Stomach (tissue), 4 donors: Measurements from ENCODE around the gene MOB4.

ENCODE experiments used
- POLR2A ChIP-seq, 4 donors: fragments of 450-650 bp; IDR thresholded peaks; one replicate each; pipeline ENCODE4 v1.6.1; 2016; ENCODE audit warnings: antibody characterized with exemption in 4 of 4, control low read depth in 2 of 4, mild to moderate bottlenecking in 1 of 4, moderate library complexity in 1 of 4
- POLR2AphosphoS5 ChIP-seq, 3 donors: sonication (generic); formaldehyde crosslinking; IDR thresholded peaks; one replicate each; pipeline ENCODE4 v1.6.1; 2016; ENCODE audit warnings: antibody characterized with exemption in 3 of 3

DNA sequence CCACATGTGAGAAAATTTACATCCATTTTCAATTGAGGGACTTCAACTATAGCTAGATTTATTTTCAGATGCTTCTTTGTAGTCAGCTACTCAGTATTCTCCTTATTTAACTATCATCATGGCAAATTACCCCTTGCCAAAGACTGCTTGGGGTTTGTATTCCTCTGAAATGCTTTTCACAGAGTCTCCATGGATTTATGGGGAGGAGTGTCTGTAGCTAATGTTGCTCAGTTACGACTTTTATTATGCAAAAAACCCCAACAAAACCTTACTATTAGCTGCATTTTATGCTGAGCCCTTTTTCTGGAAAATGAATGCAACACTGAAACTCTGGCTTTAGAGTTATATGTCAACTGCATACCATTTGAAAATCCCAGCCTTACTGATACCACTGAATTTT is 80.9 kb downstream of the MOB4 start:
- TF ChIP-seq POLR2AphosphoS5 (IDR thresholded peaks at IDR 0.05) (no peak), POLR2A (IDR thresholded peaks at IDR 0.05) (no peak)
